Fibroblast of skin of abdomen (primary cell): ENCODE measurements around the gene DDX24.
A peak's percentile ranks its signal among the peaks of the same experiment; 100 is the strongest.

ENCODE experiments used
- DNase-seq: peaks from one replicate; pipeline ENCODE4 v3.0.0-alpha.2; 2013

DDX24 gene

GRCh38 chr14:94005324-94006073 is 75.5 kb downstream of the DDX24 start:
- DNase-seq: no peak

- no peak for DNase-seq
Measured at GRCh38 chr14:94004015-94004414, 77.0 kb downstream of the DDX24 start.

GRCh38 chr14:94003397-94003796 is 77.6 kb downstream of the DDX24 start:
- no peak for DNase-seq

GRCh38 chr14:94001501-94002396 is 79.3 kb downstream of the DDX24 start:
- DNase-seq: peak; percentile 55

GRCh38 chr14:94001016-94001415 is 80.0 kb downstream of the DDX24 start:
- no peak for DNase-seq

GRCh38 chr14:94000267-94000666 is 80.7 kb downstream of the DDX24 start:
- no peak for DNase-seq

GRCh38 chr14:93999573-93999972 is 81.4 kb downstream of the DDX24 start:
- no peak for DNase-seq

- DNase-seq: no peak
Measured at GRCh38 chr14:93998871-93999403, 82.1 kb downstream of the DDX24 start.
